Measurements from ENCODE around the gene FUT4. TPM values are rescaled to one million over a fixed set of nuclear protein-coding genes. Genes with fewer than 3 reads are reported as not detected.
"Not testable (repeated sequence)": the region's sequence is repeated elsewhere in the genome, so short reads cannot be mapped to it uniquely, and the experiment has no call there.

Gene FUT4, protein sequence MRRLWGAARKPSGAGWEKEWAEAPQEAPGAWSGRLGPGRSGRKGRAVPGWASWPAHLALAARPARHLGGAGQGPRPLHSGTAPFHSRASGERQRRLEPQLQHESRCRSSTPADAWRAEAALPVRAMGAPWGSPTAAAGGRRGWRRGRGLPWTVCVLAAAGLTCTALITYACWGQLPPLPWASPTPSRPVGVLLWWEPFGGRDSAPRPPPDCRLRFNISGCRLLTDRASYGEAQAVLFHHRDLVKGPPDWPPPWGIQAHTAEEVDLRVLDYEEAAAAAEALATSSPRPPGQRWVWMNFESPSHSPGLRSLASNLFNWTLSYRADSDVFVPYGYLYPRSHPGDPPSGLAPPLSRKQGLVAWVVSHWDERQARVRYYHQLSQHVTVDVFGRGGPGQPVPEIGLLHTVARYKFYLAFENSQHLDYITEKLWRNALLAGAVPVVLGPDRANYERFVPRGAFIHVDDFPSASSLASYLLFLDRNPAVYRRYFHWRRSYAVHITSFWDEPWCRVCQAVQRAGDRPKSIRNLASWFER
- polyA plus RNA-seq (ENCODE audit: insufficient read length): 5.6 TPM

DNA sequence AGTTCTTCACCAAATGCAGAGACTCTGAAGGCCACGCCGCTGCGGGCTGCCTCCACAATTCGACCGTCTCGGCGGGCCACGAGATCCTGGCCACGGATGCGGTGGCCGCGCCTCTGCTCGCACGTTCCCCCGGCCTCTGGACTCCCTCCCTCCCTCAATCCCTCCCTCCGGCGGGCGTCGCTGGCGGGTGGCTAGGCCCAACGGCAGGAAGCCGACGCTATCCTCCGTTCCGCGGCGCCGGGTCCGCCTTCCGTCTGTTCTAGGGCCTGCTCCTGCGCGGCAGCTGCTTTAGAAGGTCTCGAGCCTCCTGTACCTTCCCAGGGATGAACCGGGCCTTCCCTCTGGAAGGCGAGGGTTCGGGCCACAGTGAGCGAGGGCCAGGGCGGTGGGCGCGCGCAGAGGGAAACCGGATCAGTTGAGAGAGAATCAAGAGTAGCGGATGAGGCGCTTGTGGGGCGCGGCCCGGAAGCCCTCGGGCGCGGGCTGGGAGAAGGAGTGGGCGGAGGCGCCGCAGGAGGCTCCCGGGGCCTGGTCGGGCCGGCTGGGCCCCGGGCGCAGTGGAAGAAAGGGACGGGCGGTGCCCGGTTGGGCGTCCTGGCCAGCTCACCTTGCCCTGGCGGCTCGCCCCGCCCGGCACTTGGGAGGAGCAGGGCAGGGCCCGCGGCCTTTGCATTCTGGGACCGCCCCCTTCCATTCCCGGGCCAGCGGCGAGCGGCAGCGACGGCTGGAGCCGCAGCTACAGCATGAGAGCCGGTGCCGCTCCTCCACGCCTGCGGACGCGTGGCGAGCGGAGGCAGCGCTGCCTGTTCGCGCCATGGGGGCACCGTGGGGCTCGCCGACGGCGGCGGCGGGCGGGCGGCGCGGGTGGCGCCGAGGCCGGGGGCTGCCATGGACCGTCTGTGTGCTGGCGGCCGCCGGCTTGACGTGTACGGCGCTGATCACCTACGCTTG is at the start of gene FUT4:
TSS of gene FUT4 (plus strand) at position 227 of the 951 bp plus-strand sequence. CDS start at position 440, 213 bp downstream.
- DNase-seq (ENCODE audit: low read depth): no peak

DNA sequence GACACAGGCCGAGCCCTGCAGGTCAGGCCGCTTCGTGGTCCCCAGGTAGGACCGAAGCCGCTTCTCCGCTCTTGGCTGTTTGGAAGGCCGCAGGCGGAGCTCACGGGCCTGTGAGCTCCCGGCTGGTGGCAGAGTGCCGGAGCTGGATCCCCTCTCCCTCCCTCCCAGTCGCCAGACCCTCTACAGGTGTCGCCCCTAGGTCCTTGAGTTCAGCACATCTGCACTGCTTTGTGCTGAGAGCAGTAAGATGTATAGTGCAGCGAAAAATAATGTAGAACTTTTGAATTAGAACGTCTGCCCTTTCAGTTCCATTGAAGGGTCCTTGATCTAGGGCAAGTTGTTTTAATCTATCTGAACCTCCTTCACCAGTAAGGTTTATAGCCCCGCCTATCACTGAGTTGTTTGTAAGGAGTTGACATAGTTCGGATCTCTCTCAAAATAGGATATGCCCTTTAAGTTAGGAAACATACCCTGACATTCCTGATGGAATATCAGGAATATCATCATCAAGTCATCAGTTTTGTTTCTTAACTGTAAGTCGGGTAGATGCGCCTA is 49.5 kb upstream of the FUT4 start:
- DNase-seq (ENCODE audit: low read depth): no peak

DNA sequence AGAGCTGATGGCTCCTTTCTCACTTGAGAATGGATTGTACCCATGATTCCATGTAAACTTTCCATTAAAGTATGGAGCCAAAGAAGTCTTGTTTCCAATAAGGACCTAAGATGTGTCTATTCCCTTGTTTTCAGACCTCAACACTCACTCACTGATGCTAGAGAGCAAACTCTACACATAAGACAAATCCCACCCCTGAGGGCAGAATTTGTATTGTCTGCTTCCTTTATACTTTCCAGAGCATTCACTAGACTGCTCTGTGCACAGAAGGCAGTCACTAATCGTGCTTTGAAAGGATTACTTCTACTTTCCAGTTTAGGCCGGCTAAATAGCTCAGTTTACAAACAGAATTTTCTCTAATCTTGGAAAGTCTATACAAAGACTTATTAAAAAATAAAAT is 43.5 kb upstream of the FUT4 start:
- no peak for DNase-seq (ENCODE audit: low read depth)

DNA sequence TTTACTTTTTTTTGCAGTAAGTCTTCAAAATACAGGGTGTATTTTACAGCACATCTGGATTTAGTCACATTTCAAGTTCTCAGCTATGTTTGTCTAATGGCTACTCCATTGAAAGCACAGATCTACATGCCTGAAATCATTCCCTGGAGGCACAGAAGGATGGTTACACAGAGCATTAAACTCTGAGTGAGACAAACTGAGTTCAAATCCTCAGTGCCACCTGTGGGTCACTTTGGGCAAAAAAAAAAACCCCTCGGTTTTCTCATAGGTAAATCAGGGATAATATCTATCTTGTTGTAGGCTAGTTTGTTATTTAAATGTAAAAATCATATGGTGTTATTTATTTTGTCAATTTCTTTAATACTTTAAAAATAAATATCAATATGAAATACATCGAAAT is 42.2 kb upstream of the FUT4 start:
- no peak for DNase-seq (ENCODE audit: low read depth)

DNA sequence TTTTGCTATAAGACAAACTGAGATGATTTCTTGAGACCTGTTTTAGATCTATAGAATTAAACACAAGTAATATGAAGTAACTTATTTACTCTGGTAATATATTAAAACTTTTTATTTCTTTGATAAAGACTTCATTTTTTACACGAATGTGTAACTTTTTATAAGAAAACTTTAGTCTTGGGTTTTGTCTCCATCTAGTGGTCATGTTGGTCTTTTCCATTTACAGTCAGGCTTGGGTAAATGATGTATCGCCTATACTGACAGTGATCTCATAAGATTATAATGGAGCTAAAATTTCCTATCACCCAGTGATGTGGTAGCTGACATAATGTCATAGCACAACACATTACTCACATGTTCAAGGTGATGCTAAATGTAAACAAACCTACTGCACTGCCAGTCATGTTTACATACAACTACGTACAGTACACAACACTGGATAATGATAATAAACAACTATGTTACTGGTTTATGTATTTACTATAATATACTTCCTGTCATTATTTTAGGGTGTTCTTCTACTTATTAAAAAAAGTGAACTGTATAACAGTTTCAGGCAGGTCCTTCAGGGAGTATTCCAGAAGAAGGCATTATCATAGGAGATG is 38.9 kb upstream of the FUT4 start:
- peak; percentile 17 for DNase-seq (ENCODE audit: low read depth)

DNA sequence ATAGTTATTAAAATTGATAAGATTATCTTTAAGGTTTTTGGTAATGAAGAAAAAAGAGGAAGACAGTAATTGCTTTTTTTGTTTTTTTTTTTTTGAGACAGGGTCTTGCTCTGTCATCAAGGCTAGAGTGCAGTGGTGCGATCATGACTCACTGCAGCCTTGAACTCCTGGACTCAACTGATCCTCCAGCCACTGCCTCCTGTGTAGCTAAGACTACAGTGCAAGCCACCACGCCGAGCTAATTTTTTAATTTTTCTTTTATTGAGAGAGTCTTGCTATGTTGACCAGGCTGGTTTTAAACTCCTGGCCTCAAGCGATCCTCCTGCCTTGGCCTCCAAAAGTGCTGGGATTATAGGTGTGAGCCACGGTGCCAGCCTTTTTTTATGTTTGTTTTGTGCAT is 37.2 kb upstream of the FUT4 start:
- DNase-seq (ENCODE audit: low read depth): not testable (repeated sequence)

DNA sequence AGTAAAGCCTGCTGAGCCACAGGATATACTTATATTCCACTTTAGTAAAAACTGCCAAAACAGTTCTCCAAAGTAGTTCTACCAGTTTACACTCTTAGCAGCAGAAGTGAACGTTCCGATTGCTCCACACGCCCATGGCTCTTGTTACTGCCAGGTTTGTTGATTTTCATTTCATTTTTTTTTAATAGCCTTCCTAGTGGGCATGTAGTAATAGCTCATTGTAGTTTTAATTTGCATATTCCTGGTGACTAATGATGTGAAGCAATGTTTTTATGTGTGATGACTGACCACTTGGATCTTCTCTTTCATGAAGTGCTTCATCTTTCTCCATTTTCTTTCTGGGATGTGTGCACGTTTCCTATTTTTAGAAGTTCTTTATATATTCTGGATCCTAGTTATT is 36.2 kb upstream of the FUT4 start:
- no peak for DNase-seq (ENCODE audit: low read depth)

DNA sequence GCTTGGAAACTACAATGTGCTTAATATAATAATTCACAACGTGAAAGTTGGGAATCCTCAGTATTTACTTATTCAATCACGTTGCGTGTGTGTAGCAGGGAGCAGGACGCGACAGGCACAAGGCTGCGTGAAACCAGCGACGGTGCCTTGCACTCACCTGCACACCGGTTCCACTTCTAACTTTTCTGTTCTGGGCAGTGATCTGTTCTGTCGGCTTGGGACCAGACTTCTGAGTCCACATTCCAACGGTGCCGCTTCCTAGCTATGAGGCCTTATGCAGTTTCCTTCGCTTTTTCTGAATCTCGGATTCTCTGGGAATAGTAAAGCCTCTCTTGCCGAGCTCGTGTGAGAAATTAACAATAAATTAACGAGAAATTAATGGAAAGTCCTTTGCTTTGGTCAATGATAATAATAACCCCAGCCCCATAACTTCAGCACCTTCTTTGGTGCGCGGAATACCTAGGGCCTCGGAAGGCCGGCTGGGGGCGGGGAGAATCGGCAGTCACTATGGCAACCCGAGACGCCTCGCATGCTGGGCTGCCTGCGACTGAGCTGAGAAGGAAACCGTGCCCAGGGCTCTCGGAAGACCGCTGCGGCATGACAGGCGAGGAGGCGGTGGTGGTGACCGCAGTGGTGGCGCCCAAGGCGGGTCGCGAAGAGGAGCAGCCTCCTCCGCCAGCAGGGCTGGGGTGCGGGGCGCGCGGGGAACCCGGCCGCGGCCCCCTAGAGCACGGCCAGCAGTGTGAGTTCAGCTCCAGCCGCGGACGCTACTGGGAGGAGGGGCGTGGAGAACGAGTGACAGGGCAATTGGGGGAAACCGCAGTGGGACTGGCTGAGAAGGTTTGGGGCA is 31.6 kb upstream of the FUT4 start, which contains the start of gene C11orf97:
TSS of gene C11orf97 (plus strand) at position 530 of the 850 bp plus-strand sequence. CDS start at position 598, 68 bp downstream.
- DNase-seq (ENCODE audit: low read depth): no peak

DNA sequence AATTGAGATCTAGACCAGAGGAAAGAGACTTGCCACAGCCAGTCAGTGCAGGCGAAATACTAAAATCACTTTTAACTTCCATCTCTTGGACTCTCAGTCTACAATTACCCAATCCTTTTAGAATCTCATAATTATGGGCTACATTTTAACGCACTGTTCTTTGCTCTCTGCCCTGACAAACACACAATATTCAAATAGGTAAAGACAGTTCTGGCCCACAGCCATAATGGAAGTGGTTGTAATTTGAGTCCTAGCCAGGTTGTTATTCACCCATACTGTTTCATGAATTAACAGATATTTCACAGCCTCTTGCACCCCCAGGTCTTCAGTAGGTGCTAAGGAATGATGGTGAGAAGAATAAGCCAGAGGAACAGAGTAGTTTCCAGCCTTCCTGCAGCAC is 30.6 kb upstream of the FUT4 start:
- DNase-seq (ENCODE audit: low read depth): no peak

DNA sequence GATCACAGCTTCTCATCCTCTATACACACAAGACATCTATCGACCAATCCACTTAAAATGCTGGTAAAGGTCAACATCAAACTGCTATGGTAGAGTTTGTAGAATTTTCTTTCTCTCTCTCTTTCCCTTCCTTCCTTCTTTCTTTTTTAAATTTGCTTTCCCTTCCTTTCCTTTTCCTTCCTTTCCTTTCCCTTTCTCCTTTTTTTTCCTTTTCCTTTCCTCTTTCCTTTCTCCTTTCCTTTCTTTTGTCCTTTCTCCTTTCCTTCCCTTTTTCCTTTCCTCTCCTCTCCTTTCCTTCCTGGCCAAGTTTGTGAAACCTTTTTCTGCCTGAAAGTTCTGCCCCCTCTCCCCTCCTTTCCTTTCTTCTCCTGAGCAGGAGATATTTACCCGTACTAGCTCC is 28.3 kb upstream of the FUT4 start:
- no peak for DNase-seq (ENCODE audit: low read depth)

DNA sequence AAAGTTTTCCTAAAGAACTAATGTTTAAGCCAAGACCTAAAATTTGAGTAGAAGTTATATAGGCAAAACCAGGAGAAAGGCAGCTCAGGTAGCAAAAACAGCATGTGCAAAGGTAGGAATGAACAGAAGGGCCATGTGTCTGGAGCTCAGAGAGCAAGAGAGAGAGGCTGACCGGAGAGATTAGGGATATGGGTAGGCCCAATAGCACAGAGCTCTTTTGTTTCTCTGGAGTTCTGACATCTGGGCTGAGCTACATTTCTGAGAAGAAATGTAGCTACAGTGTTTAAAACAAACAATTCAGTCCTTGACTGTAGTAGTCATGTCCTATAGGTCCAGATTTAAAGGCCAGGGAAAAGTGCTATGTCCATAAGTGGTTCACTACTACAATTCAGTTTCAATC is 27.0 kb upstream of the FUT4 start:
- no peak for DNase-seq (ENCODE audit: low read depth)

DNA sequence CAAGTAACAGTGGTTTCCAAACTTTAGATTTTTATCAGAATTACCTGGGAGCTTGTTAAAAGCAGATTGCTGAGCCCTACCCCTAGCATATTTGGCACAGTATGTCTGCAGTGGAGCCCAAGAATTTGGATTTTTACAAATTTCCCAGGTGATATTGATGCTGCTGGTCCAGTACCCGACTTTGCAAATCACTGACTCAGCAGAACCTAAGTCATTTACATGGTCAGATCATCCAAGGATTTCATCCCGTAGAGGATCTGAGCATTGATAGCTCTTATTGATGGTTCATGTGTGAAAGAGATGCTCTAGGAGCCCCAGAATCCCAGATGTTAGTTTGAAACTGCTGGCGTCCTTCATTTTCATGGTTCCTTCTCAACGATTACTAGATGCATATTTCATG is 25.4 kb upstream of the FUT4 start:
- DNase-seq (ENCODE audit: low read depth): no peak

DNA sequence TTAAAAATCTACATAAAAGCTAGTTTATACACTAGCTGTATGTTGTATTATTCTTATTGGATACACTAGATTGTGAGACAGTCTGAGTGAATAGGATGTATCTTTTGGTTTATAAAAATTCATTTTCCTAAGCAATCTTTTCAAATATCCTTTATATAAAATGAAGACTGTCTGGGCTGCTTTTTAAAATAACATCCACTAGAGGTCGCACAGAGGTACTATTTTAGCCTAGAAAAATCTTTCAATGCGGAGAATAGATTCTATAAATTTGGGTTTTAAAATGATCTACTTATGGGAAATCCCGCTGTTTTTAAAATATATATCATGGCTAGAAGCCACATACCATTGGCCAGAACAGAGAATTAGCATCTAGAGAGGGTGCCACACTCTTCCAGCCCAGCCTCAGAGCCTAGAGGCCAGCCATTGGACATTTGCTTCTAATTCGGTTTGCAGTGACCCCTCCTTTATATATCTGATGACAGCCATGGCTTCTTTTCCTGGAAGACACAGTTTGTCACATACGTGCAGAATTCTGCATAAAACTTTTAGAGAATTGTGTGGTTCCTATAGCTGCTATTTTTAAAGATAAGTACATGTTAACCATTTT is 24.1 kb upstream of the FUT4 start:
- no peak for DNase-seq (ENCODE audit: low read depth)

DNA sequence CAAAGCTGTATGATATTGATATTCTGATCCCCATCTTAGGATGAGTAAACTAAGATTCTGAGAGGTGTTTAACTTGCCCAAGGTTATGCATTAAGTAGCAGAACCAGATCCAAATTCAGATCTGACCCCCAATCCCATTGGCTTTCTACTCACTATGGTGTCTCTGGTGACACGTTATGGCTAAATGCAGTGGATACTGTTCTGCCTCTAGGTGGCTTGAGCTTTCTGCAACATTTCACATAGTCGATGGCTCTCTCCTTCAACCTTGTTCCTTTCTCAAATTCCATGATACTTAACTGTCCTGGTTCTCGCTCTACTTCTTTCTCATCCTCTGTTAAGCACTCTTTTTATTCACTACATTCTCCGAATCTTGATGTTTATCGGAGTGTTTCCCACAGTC is 22.0 kb upstream of the FUT4 start:
- no peak for DNase-seq (ENCODE audit: low read depth)

DNA sequence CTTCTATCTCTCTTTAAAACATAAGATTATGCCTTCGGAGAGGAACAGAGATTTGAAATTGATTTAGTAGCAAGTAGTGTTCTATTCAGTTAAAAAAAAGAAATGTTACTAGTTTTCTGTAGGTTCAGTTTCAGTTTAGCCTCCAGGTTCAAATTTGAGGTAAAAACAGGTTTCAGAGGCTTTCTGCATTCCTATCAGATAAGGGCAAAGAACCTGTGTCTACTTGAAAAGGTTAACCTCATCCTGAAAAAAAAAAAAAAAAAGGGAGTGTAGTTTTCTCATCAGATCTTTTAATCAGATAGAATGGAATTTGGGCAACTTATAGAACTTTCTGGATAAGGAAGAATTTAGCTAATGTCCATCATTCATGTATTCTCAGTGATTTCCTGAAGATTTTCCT is 19.4 kb upstream of the FUT4 start:
- no peak for DNase-seq (ENCODE audit: low read depth)

DNA sequence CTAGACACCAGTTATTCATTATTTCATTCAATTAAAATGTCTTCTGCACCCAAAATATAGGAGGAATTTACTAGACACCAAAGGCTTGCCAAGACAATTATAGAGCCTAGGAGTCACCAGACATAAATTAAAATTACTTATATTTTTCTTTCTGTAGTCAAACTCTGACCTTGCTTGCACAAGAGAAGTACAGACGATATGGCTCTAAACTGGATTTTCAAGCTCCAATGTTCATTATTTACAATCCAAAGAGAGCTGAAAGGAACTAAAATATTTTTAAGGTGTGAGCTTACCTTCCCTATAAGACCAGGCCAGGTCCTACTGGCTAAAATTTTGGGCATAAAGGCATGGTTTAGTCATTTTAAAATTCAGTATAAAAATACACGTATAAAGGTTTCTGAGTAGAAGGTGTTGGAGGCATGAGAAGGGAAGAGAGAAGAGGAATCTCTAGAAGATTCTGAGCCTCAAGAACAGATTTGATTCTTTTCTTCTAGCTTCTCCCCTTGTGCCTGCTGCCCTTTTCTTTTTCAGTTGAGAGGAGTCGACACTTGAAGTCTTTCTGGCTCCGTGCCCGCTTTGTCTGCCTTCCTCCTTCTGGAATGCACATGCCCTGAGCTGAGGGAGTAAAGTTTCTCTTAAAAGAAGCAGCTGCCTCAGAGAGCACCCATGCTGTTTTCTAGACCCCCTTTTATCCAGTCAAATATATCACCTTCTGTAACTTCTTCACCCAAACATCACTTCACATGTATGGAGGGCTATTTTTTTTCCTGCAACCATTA is 18.0 kb upstream of the FUT4 start:
- no peak for DNase-seq (ENCODE audit: low read depth)

DNA sequence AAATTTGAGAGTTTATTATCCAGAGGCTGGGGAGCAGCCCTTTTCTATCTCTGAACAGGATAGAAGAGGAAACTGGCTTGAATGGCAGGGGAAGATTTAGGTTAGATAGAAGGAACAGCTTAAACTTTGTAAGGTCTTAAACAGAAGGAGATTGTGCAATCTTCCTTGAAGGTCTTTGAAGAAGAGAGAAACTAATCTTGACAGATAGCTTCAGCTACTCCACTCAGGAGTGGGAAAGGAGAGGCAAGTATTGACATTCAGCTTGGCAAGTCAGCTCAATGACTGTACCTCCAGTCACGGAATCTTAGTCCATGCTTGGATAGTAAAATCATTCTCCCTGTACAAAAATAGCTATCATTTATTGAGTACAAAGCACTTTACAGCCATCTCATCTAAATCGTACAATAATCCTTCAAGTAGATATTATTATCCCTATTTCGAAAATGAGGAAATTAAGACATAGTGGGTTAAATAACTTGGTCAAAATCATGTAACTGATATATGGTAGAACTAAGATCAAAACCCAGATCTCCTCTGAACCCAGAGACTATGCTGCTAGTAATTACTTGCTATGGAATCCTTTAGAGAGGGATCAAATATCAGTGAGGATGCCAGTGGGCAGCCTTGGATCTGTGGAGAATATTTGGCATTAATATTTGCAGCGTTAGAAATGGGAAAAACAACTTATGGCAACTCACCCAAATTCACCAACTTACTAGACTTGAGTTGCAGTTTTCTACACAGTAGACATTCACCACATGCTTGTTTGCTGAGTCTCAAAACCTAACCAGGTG is 16.9 kb upstream of the FUT4 start:
- DNase-seq (ENCODE audit: low read depth): no peak

DNA sequence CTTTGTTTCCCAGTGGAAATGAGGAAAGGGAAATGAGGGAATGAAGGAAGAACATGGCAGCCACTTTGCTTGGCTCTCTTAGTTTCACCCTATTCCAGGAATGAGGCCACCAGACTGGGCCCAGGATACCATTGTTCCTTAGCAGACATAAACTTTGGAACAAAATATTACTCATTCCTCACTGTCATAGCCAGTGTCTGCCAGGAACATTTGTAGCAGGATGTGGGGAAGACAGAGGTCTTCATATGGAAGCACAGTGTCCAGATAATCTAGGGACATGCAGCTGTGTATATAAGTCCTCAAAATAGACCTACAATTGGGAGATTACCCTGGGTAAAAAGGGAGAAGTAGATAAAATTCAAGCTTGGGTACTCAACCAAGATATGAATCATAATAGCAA is 15.2 kb upstream of the FUT4 start:
- no peak for DNase-seq (ENCODE audit: low read depth)

DNA sequence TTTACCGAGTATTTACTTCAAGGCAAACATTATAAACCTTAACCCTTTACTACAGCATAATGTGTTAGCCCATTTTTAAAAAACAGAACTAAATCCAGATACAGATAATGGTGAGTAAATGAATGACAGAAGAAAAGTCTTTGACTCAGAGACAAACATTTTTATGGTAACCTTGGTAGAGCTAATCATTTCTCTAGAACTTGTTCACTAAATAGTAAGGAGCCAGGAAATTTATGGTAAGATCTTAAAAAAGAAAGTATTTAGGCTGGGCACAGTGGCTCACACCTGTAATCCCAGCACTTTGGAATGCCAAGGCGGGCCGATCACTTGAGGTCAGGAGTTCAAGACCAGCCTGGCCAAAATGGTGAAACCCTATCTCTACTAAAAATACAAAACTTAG is 11.5 kb upstream of the FUT4 start:
- DNase-seq (ENCODE audit: low read depth): no peak
